Measurements from ENCODE around the gene GDI1.

GRCh38 chrX:154465601-154466000, 28.6 kb downstream of the GDI1 start:
- TF ChIP-seq YY1 (IDR thresholded peaks at IDR 0.05; ENCODE audit: insufficient read depth, insufficient read length) (no peak), ZNF274 (IDR thresholded peaks at IDR 0.05; ENCODE audit: low read depth, low read length) (no peak)
